ENCODE results near the gene SPAG4. TPM values are rescaled to one million over a fixed set of nuclear protein-coding genes. Genes with fewer than 3 reads are reported as not detected.

Gene SPAG4
- total RNA-seq, 1 donor from 2014 or later = 1.2 TPM

GRCh38 chr20:35643045-35643444 lies 27.4 kb downstream of the SPAG4 start:
- Mint-ChIP-seq H3K27ac (ENCODE audit: unreplicated experiment) (peak overlapping the region; percentile 42), H3K4me3 (ENCODE audit: unreplicated experiment) (no peak overlapping the region), H3K9me3 (ENCODE audit: unreplicated experiment) (no peaks in the 10 kb centered on the region), H3K36me3 (ENCODE audit: low read depth, unreplicated experiment) (peaks cover 9% of the 10 kb centered on the region), H3K27me3 (ENCODE audit: low read depth, unreplicated experiment) (no peaks in the 10 kb centered on the region), H3K4me1 (ENCODE audit: low read depth, unreplicated experiment) (peaks cover 7% of the 10 kb centered on the region)
- Histone ChIP-seq H3K27me3 (ENCODE audit: insufficient read depth, low read length) (no peaks in the 10 kb centered on the region), H2AFZ (ENCODE audit: low read depth, low read length) (no peak overlapping the region), H4K20me1 (ENCODE audit: insufficient read depth, low read length) (peaks cover 93% of the 10 kb centered on the region), H3K4me1 (ENCODE audit: insufficient read depth, low read length) (no peaks in the 10 kb centered on the region), H3K9me3 (ENCODE audit: insufficient read depth, low read depth, low read length) (no peaks in the 10 kb centered on the region), H3K4me3 (ENCODE audit: insufficient read depth, low read depth, low read length) (no peak overlapping the region), H3K9ac (ENCODE audit: low read length) (no peak overlapping the region), H3K27ac (ENCODE audit: low read depth, low read length) (no peak overlapping the region), H3K79me2 (ENCODE audit: insufficient read depth, low read length) (peaks cover 97% of the 10 kb centered on the region), H3K4me2 (ENCODE audit: low read length) (no peak overlapping the region), H3K36me3 (ENCODE audit: insufficient read depth, low read length) (no peaks in the 10 kb centered on the region)
- FAIRE-seq (no peak), DNase-seq (ENCODE audit: low read depth) (no peak)
- TF ChIP-seq EZH2 (IDR thresholded peaks at IDR 0.05; ENCODE audit: insufficient read depth, low read length) = no peak
- no peak for TF ChIP-seq CTCF (IDR thresholded peaks at IDR 0.05; ENCODE audit: insufficient read depth, low read depth, low read length)

GRCh38 chr20:35644806-35645205 lies 29.2 kb downstream of the SPAG4 start:
- Histone ChIP-seq H3K9me3 (ENCODE audit: insufficient read depth, low read depth, low read length) (no peaks in the 10 kb centered on the region), H3K79me2 (ENCODE audit: insufficient read depth, low read length) (peaks cover 97% of the 10 kb centered on the region), H3K4me2 (ENCODE audit: low read length) (no peak overlapping the region), H3K36me3 (ENCODE audit: insufficient read depth, low read length) (no peaks in the 10 kb centered on the region), H2AFZ (ENCODE audit: low read depth, low read length) (no peak overlapping the region), H3K4me3 (ENCODE audit: insufficient read depth, low read depth, low read length) (no peak overlapping the region), H3K4me1 (ENCODE audit: insufficient read depth, low read length) (no peaks in the 10 kb centered on the region), H4K20me1 (ENCODE audit: insufficient read depth, low read length) (peaks cover 93% of the 10 kb centered on the region), H3K9ac (ENCODE audit: low read length) (no peak overlapping the region), H3K27me3 (ENCODE audit: insufficient read depth, low read length) (no peaks in the 10 kb centered on the region), H3K27ac (ENCODE audit: low read depth, low read length) (no peak overlapping the region)
- H3K27ac Mint-ChIP-seq (ENCODE audit: unreplicated experiment) = no peak overlapping the region
- FAIRE-seq (no peak), DNase-seq (ENCODE audit: low read depth) (no peak)
- no peaks in the 10 kb centered on the region for H3K27me3 Mint-ChIP-seq (ENCODE audit: low read depth, unreplicated experiment)
- peaks cover 9% of the 10 kb centered on the region for H3K36me3 Mint-ChIP-seq (ENCODE audit: low read depth, unreplicated experiment)
- H3K9me3 Mint-ChIP-seq (ENCODE audit: unreplicated experiment) = no peaks in the 10 kb centered on the region
- peaks cover 7% of the 10 kb centered on the region for H3K4me1 Mint-ChIP-seq (ENCODE audit: low read depth, unreplicated experiment)
- H3K4me3 Mint-ChIP-seq (ENCODE audit: unreplicated experiment) = no peak overlapping the region
- no peak for TF ChIP-seq CTCF (IDR thresholded peaks at IDR 0.05; ENCODE audit: insufficient read depth, low read depth, low read length)
- no peak for TF ChIP-seq EZH2 (IDR thresholded peaks at IDR 0.05; ENCODE audit: insufficient read depth, low read length)

GRCh38 chr20:35648836-35649235 lies 33.2 kb downstream of the SPAG4 start:
- Histone ChIP-seq H3K36me3 (ENCODE audit: insufficient read depth, low read length) (peaks cover 10% of the 10 kb centered on the region), H3K79me2 (ENCODE audit: insufficient read depth, low read length) (peaks cover 97% of the 10 kb centered on the region)
- H3K4me1 Mint-ChIP-seq (ENCODE audit: low read depth, unreplicated experiment) = peaks cover 7% of the 10 kb centered on the region

More at GRCh38 chr20:35648836-35649235, 33.2 kb downstream of the SPAG4 start:
- no peak for FAIRE-seq
- Histone ChIP-seq H3K4me3 (ENCODE audit: insufficient read depth, low read depth, low read length) (no peak overlapping the region), H3K9me3 (ENCODE audit: insufficient read depth, low read depth, low read length) (no peaks in the 10 kb centered on the region), H3K4me1 (ENCODE audit: insufficient read depth, low read length) (no peaks in the 10 kb centered on the region), H3K4me2 (ENCODE audit: low read length) (no peak overlapping the region), H3K27ac (ENCODE audit: low read depth, low read length) (no peak overlapping the region), H2AFZ (ENCODE audit: low read depth, low read length) (no peak overlapping the region), H3K9ac (ENCODE audit: low read length) (no peak overlapping the region), H3K27me3 (ENCODE audit: insufficient read depth, low read length) (no peaks in the 10 kb centered on the region), H4K20me1 (ENCODE audit: insufficient read depth, low read length) (peaks cover 94% of the 10 kb centered on the region)
- TF ChIP-seq CTCF (IDR thresholded peaks at IDR 0.05; ENCODE audit: insufficient read depth, low read depth, low read length) = no peak
- no peak for TF ChIP-seq EZH2 (IDR thresholded peaks at IDR 0.05; ENCODE audit: insufficient read depth, low read length)
- Mint-ChIP-seq H3K27me3 (ENCODE audit: low read depth, unreplicated experiment) (no peaks in the 10 kb centered on the region), H3K27ac (ENCODE audit: unreplicated experiment) (no peak overlapping the region), H3K9me3 (ENCODE audit: unreplicated experiment) (no peaks in the 10 kb centered on the region), H3K36me3 (ENCODE audit: low read depth, unreplicated experiment) (peaks cover 2% of the 10 kb centered on the region), H3K4me3 (ENCODE audit: unreplicated experiment) (no peak overlapping the region)
- DNase-seq (ENCODE audit: low read depth) = no peak

All from astrocyte (in vitro differentiated cells and primary cell).